GM21526 (cell line): ENCODE results near the gene SLCO2B1.

Experiments used
- ATAC-seq: cut with Tn5 transposase; IDR thresholded peaks from one replicate; pipeline ENCODE4 v1.9.1; 2021; ENCODE audit warnings: moderate library complexity; ENCODE audit not compliant: unreplicated experiment, low FRiP score

The SLCO2B1 gene

DNA sequence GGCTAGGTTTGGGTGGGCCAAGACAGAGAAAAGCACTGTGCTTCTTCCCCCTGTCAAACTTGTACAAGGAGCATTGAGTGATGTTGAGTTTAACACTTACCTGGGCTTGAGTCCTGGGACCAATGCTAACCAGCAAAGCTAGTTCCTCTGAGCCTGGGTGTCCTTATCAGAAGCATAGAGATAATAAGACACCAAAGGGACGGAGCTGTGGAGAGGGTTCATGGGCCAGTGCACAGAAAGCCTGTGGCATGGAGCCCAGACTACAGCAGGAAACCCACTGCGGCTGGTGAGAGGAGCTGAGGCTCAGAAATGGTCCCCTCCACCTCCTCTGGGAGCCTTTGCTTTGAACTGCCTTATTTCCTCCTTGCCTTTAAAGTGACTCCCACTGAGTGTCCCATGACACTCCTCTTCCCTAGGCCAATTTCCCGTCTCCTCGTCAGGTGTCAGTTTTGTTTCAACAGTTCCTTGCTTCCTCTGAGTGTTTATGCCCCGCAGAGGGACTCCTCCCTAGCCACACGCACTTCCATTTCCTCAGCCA lies 9.4 kb downstream of the SLCO2B1 start:
- ATAC-seq: no peak

DNA sequence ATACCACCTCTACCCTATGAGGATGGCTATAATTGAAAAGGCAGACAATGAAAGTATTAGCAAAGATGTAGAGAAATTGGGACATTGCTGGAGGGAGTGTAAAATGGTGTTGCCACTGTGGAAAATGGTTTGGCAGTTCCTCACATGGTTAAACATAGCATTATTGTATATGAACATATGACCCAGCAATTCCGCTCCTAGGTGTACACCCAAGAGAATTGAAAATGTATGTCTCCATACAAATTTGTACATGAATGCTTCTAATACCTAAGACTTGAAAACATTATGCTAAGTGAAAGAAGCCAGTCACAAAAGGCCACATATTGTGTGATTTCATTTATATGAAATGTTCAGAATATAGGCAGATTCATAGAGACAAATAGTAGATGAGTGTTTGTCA lies 10.0 kb downstream of the SLCO2B1 start:
- no peak for ATAC-seq

DNA sequence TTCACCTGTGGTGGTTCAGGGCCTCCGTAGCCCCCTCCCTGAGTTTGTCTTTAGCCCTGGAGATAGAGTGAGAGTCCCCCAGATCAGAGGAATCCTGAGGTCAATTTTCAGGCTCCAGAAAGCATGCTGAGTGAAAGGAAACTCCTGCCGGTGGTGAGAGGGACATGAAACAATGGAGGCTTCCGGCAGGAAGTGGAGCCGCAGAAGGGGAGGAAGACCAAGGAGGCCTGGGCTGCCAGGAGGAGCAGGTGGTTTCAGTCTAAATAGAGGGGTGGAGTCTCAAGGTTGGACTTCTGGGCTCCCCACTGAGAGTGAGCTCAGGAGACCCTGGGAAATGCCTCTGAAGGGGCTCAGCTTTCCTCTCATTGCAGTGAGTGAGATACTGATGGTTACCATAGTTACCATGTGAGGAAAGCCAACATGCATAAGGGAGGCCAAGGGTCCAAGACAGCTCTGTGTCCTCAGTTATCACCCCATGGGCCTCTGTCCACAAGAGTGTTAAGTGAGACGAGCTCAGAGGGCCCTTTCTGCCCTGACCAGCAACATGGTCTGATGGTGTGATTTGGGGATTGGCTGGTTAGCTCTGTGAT lies 10.7 kb downstream of the SLCO2B1 start:
- ATAC-seq: no peak

DNA sequence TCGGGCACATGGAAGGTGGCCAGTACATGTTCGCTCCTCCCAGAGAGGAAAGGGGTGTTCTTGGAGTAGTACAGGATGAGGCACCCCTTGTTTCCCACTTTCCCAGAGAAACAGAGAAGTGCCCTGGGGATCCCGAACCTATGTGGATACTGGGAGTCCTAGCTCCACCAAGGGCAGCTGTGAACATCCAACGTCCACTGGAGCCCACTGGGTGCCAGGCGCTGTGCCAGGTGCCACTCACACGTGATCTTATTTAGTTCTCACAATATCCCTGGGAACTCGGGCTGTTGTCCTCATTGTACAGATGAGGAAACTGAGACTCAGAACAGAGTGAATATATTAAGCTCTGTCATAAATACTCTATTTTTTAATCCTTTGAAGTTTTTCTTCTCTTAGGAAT lies 12.0 kb downstream of the SLCO2B1 start:
- no peak for ATAC-seq

DNA sequence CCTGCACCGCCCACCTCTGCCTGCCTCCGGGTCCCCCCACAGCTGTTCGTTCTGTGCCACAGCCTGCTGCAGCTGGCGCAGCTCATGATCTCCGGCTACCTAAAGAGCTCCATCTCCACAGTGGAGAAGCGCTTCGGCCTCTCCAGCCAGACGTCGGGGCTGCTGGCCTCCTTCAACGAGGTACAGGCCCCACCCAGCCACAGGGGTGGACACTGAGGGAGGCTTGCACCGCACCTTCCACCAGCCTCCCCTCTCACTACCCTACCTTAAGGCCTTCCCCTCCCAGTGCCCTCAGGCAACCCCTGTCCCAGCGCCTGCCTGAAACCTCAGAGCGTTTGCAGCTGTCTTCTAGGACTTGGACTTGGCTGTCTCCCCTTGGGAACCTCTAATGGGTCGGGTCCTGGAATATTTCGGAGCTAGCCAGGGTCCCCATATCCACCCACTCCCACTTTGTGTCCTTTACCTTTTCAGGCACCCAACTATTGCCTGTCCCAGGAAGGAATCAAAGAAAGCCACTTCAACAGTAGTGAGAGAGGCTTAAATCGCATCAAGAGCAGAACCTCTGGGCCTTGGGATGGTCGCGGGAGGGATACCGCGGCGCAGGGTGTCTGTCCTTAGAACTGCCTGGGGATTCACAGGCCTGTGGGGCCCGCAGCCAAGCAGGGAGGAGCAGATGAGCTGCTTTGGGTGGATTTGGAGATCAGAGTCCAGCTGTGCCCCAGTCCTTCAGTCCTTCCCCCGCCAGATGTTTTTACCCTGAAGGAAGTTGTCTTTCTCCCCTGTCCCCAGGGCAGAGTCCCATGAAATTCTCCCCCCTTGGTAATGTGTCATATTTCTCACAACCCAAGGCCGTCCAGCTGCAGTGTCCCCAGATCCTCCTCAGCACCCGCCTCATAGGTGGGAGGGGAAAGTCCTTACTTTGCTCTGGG lies 13.3 kb downstream of the SLCO2B1 start:
- ATAC-seq: no peak

DNA sequence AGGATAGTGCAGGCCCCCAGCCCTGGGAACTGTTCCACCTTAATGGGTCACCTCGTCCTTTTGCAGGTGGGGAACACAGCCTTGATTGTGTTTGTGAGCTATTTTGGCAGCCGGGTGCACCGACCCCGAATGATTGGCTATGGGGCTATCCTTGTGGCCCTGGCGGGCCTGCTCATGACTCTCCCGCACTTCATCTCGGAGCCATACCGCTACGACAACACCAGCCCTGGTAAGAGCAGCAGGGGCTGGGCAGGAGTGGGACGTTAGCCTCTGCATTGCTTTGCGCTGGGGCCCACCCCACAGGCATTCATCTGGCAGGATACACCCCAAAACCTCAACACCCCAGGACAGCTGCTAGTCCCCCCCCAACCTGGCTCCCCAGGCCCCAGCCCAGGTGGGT lies 14.8 kb downstream of the SLCO2B1 start:
- ATAC-seq: no peak

DNA sequence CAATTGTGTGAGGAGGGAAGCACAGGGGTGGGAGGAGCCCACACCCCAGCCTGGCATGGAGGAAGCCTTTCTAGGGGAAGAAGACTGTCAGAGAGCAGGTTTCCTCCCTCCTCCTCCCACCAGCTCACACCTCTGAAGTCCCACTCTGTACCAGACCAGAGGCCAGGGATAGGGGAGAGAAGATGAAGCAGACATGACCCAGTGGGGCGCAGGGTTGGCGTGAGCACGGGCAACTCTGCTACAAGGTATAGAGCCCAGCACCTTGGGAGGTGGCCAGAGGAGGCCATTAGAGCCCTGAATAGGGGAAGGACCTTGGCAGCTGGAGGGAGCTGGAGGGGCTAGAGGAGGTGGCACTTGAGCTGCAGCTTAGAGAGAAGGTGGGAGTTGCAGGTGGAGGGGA lies 15.9 kb downstream of the SLCO2B1 start:
- ATAC-seq: no peak

DNA sequence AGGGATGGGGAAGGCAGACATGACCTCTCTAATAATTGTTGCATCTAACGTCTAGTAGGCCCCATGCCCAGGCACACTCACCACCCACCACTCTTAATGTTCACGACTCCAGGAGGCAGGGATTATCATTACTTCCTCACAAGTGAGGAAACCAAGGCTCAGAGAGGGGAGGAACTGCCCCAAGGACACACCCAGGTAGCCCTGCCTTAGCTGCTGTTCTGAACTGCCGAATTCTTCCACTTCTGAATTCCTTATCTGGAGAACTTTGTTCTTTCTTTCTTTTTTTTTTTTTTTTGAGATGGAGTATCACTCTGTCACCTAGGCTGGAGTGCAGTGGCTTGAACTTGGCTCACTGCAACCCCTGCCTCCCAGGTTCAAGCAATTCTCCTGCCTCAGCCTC lies 16.7 kb downstream of the SLCO2B1 start:
- no peak for ATAC-seq

GRCh38 chr11:75169101-75169885 lies 18.4 kb downstream of the SLCO2B1 start:
- ATAC-seq: no peak

GRCh38 chr11:75170516-75171201 lies 19.8 kb downstream of the SLCO2B1 start:
- ATAC-seq: no peak

DNA sequence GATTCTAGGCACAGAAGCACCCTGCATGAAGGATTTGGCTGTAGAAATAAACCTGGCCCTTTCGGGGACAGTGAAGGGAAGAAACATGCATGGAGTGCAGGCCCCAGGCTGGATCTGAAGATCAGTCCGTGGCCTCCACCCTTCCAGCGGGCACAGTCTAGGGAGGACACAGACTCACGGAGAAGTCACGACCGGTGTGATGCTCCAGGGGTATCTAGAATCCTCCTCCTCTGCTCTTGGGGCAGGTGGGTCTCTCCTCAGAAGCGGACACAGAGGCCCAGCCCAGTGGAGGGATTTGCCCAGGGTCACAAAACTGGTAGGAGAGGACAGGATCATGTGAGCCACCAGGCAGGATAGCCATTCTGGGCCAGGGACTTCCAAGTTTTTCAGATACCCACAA lies 22.4 kb downstream of the SLCO2B1 start:
- ATAC-seq: no peak

GRCh38 chr11:75174781-75175370 lies 24.0 kb downstream of the SLCO2B1 start:
- no peak for ATAC-seq

DNA sequence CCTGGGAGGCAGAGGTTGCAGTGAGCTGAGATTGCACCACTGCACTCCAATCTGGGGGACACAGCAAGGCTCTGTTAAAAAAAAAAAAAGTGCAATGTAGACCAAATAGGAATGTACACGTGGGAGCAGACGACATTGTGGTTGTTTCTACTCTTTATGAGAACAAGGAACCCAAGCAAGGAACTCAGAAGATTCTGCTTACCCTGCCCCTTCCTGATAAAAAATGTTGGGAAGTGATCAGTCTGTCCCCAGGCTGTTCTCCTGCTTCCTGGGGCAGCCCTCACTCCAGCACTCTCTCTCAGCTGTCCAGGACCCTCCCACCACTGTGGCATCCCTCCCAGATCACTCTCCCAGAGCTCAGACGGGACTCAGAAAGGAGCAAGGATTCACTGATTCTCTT lies 31.8 kb downstream of the SLCO2B1 start:
- ATAC-seq: no peak

DNA sequence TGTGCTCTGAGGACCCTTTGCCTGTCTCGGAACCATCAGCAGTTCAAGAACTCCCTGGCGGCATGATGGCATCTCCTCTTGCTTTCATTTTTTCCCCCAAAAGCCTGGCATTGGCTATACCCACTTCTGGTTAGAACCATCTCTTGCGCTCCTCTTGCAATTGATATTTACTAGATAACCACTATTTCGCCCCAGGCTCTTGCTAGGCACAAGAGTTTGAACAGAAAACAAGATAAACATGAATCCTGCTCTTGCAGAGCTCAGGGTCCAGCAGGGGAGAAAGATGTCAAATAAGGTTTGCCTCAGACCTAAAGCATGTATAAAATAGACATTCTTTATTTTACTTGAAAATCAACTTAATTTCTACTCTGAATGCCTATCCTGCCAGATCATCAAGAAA lies 33.1 kb downstream of the SLCO2B1 start:
- ATAC-seq: no peak

- ATAC-seq: no peak
Observed at GRCh38 chr11:75184757-75185425, 34.0 kb downstream of the SLCO2B1 start.

- no peak for ATAC-seq
Observed at GRCh38 chr11:75185866-75186265, 35.0 kb downstream of the SLCO2B1 start.

- ATAC-seq: no peak
Observed at GRCh38 chr11:75186999-75187398, 36.1 kb downstream of the SLCO2B1 start.

DNA sequence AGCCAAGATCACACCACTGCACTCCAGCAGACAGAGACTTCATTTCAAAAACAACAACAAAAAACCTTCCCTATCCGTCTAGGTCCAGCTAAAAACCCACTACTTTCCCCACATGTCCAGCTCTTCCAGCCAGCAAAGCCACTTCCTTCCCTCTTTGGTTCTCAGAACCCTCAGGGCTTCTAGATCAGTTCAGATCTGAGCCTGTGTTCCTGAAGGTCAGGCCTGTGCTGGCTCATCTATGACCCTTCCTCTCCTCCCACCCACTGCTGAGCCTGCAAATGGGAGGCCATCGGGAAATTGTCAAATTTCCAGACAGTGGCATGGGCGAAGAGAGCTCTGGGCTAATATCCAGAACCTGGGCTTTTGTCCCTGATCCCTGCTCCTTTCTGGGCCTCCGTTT lies 37.8 kb downstream of the SLCO2B1 start:
- no peak for ATAC-seq

DNA sequence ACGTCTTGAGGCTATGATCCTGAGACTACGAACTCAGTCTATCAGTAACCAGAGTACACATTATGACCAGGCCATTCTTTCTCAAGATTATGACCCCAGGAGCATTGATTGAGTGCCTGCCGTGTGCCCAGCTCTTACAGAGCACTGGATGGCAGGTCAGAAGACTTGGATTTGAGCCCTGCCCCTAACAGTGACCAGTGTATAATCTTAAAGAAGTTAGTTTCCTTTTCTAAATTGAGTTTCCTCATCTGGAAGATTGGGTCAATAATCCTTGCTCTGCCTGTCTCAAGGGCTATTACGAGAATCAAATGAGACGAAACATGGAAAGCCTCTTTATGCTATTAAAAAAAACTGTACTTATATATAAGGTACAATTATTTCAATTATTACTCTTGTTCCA lies 38.2 kb downstream of the SLCO2B1 start:
- ATAC-seq: no peak

GRCh38 chr11:75189911-75190310 lies 39.0 kb downstream of the SLCO2B1 start:
- ATAC-seq: no peak
